HG03103 (cell line): ENCODE measurements around the gene LAMP2.

Source experiments
- ATAC-seq: cut with Tn5 transposase; IDR thresholded peaks from one replicate; pipeline ENCODE4 v1.9.1; 2021; ENCODE audit warnings: low read depth; ENCODE audit not compliant: unreplicated experiment

LAMP2 gene

GRCh38 chrX:120459309-120459708 is 9.8 kb downstream of the LAMP2 start:
- no peak for ATAC-seq

GRCh38 chrX:120457766-120458180 is 11.3 kb downstream of the LAMP2 start:
- ATAC-seq: peak; percentile 74

- no peak for ATAC-seq
Observed at GRCh38 chrX:120456973-120457372, 12.1 kb downstream of the LAMP2 start.

GRCh38 chrX:120453985-120454384 is 15.1 kb downstream of the LAMP2 start:
- no peak for ATAC-seq

- ATAC-seq: no peak
Observed at GRCh38 chrX:120452131-120452530, 17.0 kb downstream of the LAMP2 start.

- ATAC-seq: no peak
Observed at GRCh38 chrX:120450163-120450562, 18.9 kb downstream of the LAMP2 start.

- no peak for ATAC-seq
Observed at GRCh38 chrX:120446498-120446897, 22.6 kb downstream of the LAMP2 start.

GRCh38 chrX:120439921-120440320 is 29.2 kb downstream of the LAMP2 start:
- ATAC-seq: no peak

- ATAC-seq: no peak
Observed at GRCh38 chrX:120429776-120430540, 39.1 kb downstream of the LAMP2 start.

- no peak for ATAC-seq
Observed at GRCh38 chrX:120428309-120428708, 40.8 kb downstream of the LAMP2 start.

- ATAC-seq: no peak
Observed at GRCh38 chrX:120426599-120426998, 42.5 kb downstream of the LAMP2 start.

GRCh38 chrX:120419463-120419862 is 49.6 kb downstream of the LAMP2 start:
- peak; percentile 73 for ATAC-seq

GRCh38 chrX:120408168-120408567 is 60.9 kb downstream of the LAMP2 start:
- no peak for ATAC-seq

- no peak for ATAC-seq
Observed at GRCh38 chrX:120406638-120407037, 62.5 kb downstream of the LAMP2 start.

GRCh38 chrX:120402369-120402768 is 66.7 kb downstream of the LAMP2 start:
- ATAC-seq: no peak

- ATAC-seq: no peak
Observed at GRCh38 chrX:120401301-120401700, 67.8 kb downstream of the LAMP2 start.

- no peak for ATAC-seq
Observed at GRCh38 chrX:120380699-120381098, 88.4 kb downstream of the LAMP2 start.

GRCh38 chrX:120379937-120380681 is 89.0 kb downstream of the LAMP2 start:
- no peak for ATAC-seq

GRCh38 chrX:120378570-120378969 is 90.5 kb downstream of the LAMP2 start:
- no peak for ATAC-seq
